H9 (cell line): ENCODE data around the gene RNF17. TPM values are rescaled to one million over a fixed set of nuclear protein-coding genes. Genes with fewer than 3 reads are reported as not detected.

Source experiments
- DNase-seq: peaks from one replicate; pipeline ENCODE4 v3.0.0-alpha.2; 2017
- H2AFZ ChIP-seq: one replicate; pipeline ENCODE4 v1.6.1; 2013; ENCODE audit warnings: mild to moderate bottlenecking, low read length, control low read depth, moderate library complexity
- H2AK5ac ChIP-seq: 2 replicates; pipeline ENCODE4 v1.6.1; 2013; ENCODE audit warnings: low read length, control low read depth, mixed read lengths; ENCODE audit not compliant: insufficient read length
- H2BK120ac ChIP-seq: one replicate; pipeline ENCODE4 v1.6.1; 2013; ENCODE audit warnings: low read depth, mild to moderate bottlenecking, low read length, control low read depth, inconsistent platforms; ENCODE audit not compliant: poor library complexity, severe bottlenecking
- H2BK12ac ChIP-seq: 2 replicates; pipeline ENCODE4 v1.6.1; 2013; ENCODE audit warnings: low read length, control low read depth, mixed read lengths, low read depth; ENCODE audit not compliant: insufficient read length
- H2BK15ac ChIP-seq: 2 replicates; pipeline ENCODE4 v1.6.1; 2013; ENCODE audit warnings: low read depth, low read length, control low read depth
- H2BK20ac ChIP-seq: one replicate; pipeline ENCODE4 v1.6.1; 2013; ENCODE audit warnings: low read depth, mild to moderate bottlenecking, low read length, control low read depth, inconsistent platforms; ENCODE audit not compliant: poor library complexity, severe bottlenecking
- H2BK5ac ChIP-seq: 2 replicates; pipeline ENCODE4 v1.6.1; 2013; ENCODE audit warnings: low read length, control low read depth, mixed read lengths; ENCODE audit not compliant: insufficient read length
- H3K14ac ChIP-seq: 2 replicates; pipeline ENCODE4 v1.6.1; 2013; ENCODE audit warnings: low read length, control low read depth; ENCODE audit not compliant: insufficient read depth
- H3K18ac ChIP-seq: 2 replicates; pipeline ENCODE4 v1.6.1; 2013; ENCODE audit warnings: low read depth, mild to moderate bottlenecking, mixed read lengths, low read length, control low read depth; ENCODE audit not compliant: insufficient read length
- H3K23ac ChIP-seq: 2 replicates; pipeline ENCODE4 v1.6.1; 2013; ENCODE audit warnings: low read length, control low read depth, mixed read lengths, low read depth; ENCODE audit not compliant: insufficient read length
- H3K23me2 ChIP-seq: 2 replicates; pipeline ENCODE4 v1.6.1; 2013; ENCODE audit warnings: low read depth, mild to moderate bottlenecking, mixed read lengths, low read length, control low read depth; ENCODE audit not compliant: insufficient read length, poor library complexity, severe bottlenecking
- H3K27ac ChIP-seq: 2 replicates; pipeline ENCODE4 v1.5.1; 2013; ENCODE audit warnings: low read length, control low read depth, mixed read lengths, low read depth; ENCODE audit not compliant: insufficient read length
- H3K27me3 ChIP-seq: 2 replicates; pipeline ENCODE4 v1.6.1; 2013; ENCODE audit warnings: low read length, control low read depth, inconsistent platforms; ENCODE audit not compliant: insufficient read depth
- H3K4ac ChIP-seq: 2 replicates; pipeline ENCODE4 v1.6.1; 2013; ENCODE audit warnings: low read depth, mild to moderate bottlenecking, control low read depth, inconsistent platforms, low read length, moderate library complexity
- H3K4me1 ChIP-seq: 2 replicates; pipeline ENCODE4 v1.6.1; 2013; ENCODE audit warnings: low read length, control low read depth, inconsistent platforms; ENCODE audit not compliant: insufficient read depth
- H3K4me2 ChIP-seq: 2 replicates; pipeline ENCODE4 v1.6.1; 2013; ENCODE audit warnings: low read length, control low read depth, mixed read lengths; ENCODE audit not compliant: insufficient read length, insufficient read depth
- H3K56ac ChIP-seq: 2 replicates; pipeline ENCODE4 v1.6.1; 2013; ENCODE audit warnings: low read depth, mild to moderate bottlenecking, mixed read lengths, low read length, control low read depth; ENCODE audit not compliant: insufficient read length
- H3K79me1 ChIP-seq: 2 replicates; pipeline ENCODE4 v1.6.1; 2013; ENCODE audit warnings: low read depth, mild to moderate bottlenecking, moderate library complexity, low read length, control low read depth, inconsistent platforms; ENCODE audit not compliant: insufficient read depth, poor library complexity, severe bottlenecking
- H3K79me2 ChIP-seq: 2 replicates; pipeline ENCODE4 v1.6.1; 2013; ENCODE audit warnings: low read length, control low read depth, inconsistent platforms; ENCODE audit not compliant: insufficient read depth
- H3K9ac ChIP-seq: 2 replicates; pipeline ENCODE4 v1.6.1; 2013; ENCODE audit warnings: low read length, control low read depth, mixed read lengths; ENCODE audit not compliant: insufficient read length; ENCODE audit errors: extremely low read depth
- H3K9me3 ChIP-seq: one replicate; pipeline ENCODE4 v1.6.1; 2013; ENCODE audit warnings: low read depth, low read length, inconsistent platforms; ENCODE audit not compliant: control insufficient read depth
- H3T11ph ChIP-seq: one replicate; pipeline ENCODE4 v1.6.1; 2013; ENCODE audit warnings: mild to moderate bottlenecking, low read length, control low read depth, inconsistent platforms
- H4K20me1 ChIP-seq: one replicate; pipeline ENCODE4 v1.6.1; 2013; ENCODE audit not compliant: control insufficient read depth, insufficient read length, insufficient read depth
- H4K5ac ChIP-seq: 2 replicates; pipeline ENCODE4 v1.6.1; 2013; ENCODE audit warnings: low read depth, mild to moderate bottlenecking, mixed read lengths, low read length, control low read depth; ENCODE audit not compliant: insufficient read length
- H4K8ac ChIP-seq: replicated peaks from 2 replicates; pipeline ENCODE4 v1.6.1; 2013; ENCODE audit warnings: low read length, control low read depth, mixed read lengths, low read depth; ENCODE audit not compliant: insufficient read length
- H4K91ac ChIP-seq: 2 replicates; pipeline ENCODE4 v1.6.1; 2013; ENCODE audit warnings: low read depth, mild to moderate bottlenecking, moderate library complexity, mixed read lengths, low read length, control low read depth; ENCODE audit not compliant: insufficient read length
- H3K27ac Mint-ChIP-seq, 3 experiments: 2 replicates in 2 of 3; 3 replicates in 1 of 3; pipeline ENCODE4 v1.8.0; 2020 to 2021; ENCODE audit warnings: mixed read lengths in 3 of 3, mild to moderate bottlenecking in 1 of 3, moderate library complexity in 1 of 3
- H3K27me3 Mint-ChIP-seq: 2 replicates; pipeline ENCODE4 v1.8.0; 2021; ENCODE audit warnings: low read depth, mild to moderate bottlenecking, moderate library complexity, mixed read lengths
- H3K36me3 Mint-ChIP-seq, 3 experiments: 2 replicates in 2 of 3; 3 replicates in 1 of 3; pipeline ENCODE4 v1.8.0; 2020 to 2021; ENCODE audit warnings: low read depth in 3 of 3, mixed read lengths in 3 of 3; ENCODE audit not compliant: insufficient read depth in 1 of 3
- H3K4me1 Mint-ChIP-seq, 2 experiments: 2 replicates each; pipeline ENCODE4 v1.8.0; 2020; ENCODE audit warnings: mixed read lengths in 2 of 2
- H3K4me3 Mint-ChIP-seq, 2 experiments: 2 replicates in 1 of 2; 3 replicates in 1 of 2; pipeline ENCODE4 v1.8.0; 2020 to 2021; ENCODE audit warnings: mild to moderate bottlenecking in 2 of 2, mixed read lengths in 2 of 2, moderate library complexity in 1 of 2
- H3K9me3 Mint-ChIP-seq, 2 experiments: 2 replicates in 1 of 2; 3 replicates in 1 of 2; pipeline ENCODE4 v1.8.0; 2020; ENCODE audit warnings: mild to moderate bottlenecking in 2 of 2, mixed read lengths in 2 of 2, moderate library complexity in 1 of 2
- WGBS: extraction: QIAGEN DNeasy Blood & Tissue Kit; methylation state at CpG from one replicate; pipeline ENCODE4 v1.1.7; 2013; ENCODE audit warnings: missing lambda C conversion rate, low lambda C conversion rate, mixed read lengths; ENCODE audit not compliant: insufficient read length; ENCODE audit errors: extremely low coverage; 5-methylcytosine and 5-hydroxymethylcytosine counted together
- total RNA-seq: library from RNA; stranded (reverse); gene quantifications from 2 replicates; pipeline ENCODE4 v1.2.1, GENCODE V29; 2021
- TF ChIP-seq, protein P1 (sequence below): fragments of 200-600 bp; sonication (generic); conservative IDR thresholded peaks from 3 replicates; pipeline ENCODE4 v1.8.0; 2021; ENCODE audit warnings: antibody characterized with exemption, mild to moderate bottlenecking

RNF17 gene
- total RNA-seq, 1 experiment from 2014 or later = not detected

DNA sequence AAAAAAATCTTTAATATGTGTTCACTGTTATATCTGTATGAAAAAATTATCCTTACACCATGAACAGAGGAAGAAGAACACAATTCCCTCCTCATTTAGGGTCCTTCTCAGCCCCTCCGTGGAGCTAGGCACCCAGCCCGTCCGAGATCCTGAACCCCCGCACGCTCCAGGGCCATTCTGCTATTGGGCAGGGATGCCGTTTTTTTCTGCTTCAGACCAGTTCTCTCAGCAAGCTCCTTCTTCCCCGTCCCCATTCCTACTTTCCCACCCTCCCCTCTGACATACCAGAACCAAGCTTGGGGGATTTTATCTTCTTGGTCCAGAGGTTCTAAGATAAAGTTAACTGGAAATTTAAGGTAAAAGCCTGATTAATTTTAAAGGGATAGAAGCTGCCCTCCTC is 47.5 kb upstream of the RNF17 start:
- Histone ChIP-seq H2BK15ac (no peak overlapping the region), H3T11ph (no peak overlapping the region), H2AK5ac (no peak overlapping the region), H4K8ac (no peak overlapping the region), H3K23me2 (peaks cover 6% of the 10 kb centered on the region), H4K91ac (no peak overlapping the region), H3K79me2 (no peaks in the 10 kb centered on the region), H3K9me3 (no peaks in the 10 kb centered on the region), H2BK12ac (no peak overlapping the region), H3K9ac (no peak overlapping the region), H3K27me3 (no peaks in the 10 kb centered on the region), H4K20me1 (no peaks in the 10 kb centered on the region), H3K14ac (no peak overlapping the region), H2AFZ (no peak overlapping the region), H2BK20ac (no peak overlapping the region), H3K4me2 (peak overlapping the region; percentile 14), H4K5ac (no peak overlapping the region), H3K18ac (no peak overlapping the region), H2BK5ac (no peak overlapping the region), H3K4ac (no peak overlapping the region), H3K27ac (no peak overlapping the region), H3K23ac (no peak overlapping the region), H3K56ac (no peak overlapping the region), H2BK120ac (no peak overlapping the region), H3K4me1 (no peaks in the 10 kb centered on the region), H3K79me1 (no peaks in the 10 kb centered on the region)
- peak overlapping the region in 1 of 2 experiments; percentile 71; a peak in 3 of 5 replicates for H3K4me3 Mint-ChIP-seq
- H3K36me3 Mint-ChIP-seq = no peaks in the 10 kb centered on the region; a peak in 1 of 7 replicates
- H3K27me3 Mint-ChIP-seq = no peaks in the 10 kb centered on the region; the same call in none of the 2 replicates
- H3K27ac Mint-ChIP-seq = peak overlapping the region; percentile 40 to 97 (median 93); a peak in 5 of 7 replicates
- peaks cover 14 to 21% of the 10 kb centered on the region in 2 experiments for H3K4me1 Mint-ChIP-seq
- DNase-seq = no peak
- WGBS = no CpG with 5 or more reads among the region's 7 CpGs
- TF ChIP-seq, protein P1, sequence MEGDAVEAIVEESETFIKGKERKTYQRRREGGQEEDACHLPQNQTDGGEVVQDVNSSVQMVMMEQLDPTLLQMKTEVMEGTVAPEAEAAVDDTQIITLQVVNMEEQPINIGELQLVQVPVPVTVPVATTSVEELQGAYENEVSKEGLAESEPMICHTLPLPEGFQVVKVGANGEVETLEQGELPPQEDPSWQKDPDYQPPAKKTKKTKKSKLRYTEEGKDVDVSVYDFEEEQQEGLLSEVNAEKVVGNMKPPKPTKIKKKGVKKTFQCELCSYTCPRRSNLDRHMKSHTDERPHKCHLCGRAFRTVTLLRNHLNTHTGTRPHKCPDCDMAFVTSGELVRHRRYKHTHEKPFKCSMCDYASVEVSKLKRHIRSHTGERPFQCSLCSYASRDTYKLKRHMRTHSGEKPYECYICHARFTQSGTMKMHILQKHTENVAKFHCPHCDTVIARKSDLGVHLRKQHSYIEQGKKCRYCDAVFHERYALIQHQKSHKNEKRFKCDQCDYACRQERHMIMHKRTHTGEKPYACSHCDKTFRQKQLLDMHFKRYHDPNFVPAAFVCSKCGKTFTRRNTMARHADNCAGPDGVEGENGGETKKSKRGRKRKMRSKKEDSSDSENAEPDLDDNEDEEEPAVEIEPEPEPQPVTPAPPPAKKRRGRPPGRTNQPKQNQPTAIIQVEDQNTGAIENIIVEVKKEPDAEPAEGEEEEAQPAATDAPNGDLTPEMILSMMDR = no peak
- no peaks in the 10 kb centered on the region for H3K9me3 Mint-ChIP-seq
